Body of pancreas (tissue), 4 donors: ENCODE measurements around the gene MREG.

Source experiments
- POLR2A ChIP-seq, 3 donors: fragments of 450-650 bp; IDR thresholded peaks; one replicate each; pipeline ENCODE4 v1.6.1; 2016; ENCODE audit warnings: antibody characterized with exemption in 3 of 3, mild to moderate bottlenecking in 2 of 3
- TF ChIP-seq, protein P1 (sequence below), 7 experiments: fragments of 450-650 bp in 4 of 7; fragments of 200-600 bp in 3 of 7; sonication (generic) in 3 of 7; IDR thresholded peaks; one replicate each; pipeline ENCODE4 v1.5.1; 2016 to 2019; ENCODE audit warnings: antibody characterized with exemption in 7 of 7

DNA sequence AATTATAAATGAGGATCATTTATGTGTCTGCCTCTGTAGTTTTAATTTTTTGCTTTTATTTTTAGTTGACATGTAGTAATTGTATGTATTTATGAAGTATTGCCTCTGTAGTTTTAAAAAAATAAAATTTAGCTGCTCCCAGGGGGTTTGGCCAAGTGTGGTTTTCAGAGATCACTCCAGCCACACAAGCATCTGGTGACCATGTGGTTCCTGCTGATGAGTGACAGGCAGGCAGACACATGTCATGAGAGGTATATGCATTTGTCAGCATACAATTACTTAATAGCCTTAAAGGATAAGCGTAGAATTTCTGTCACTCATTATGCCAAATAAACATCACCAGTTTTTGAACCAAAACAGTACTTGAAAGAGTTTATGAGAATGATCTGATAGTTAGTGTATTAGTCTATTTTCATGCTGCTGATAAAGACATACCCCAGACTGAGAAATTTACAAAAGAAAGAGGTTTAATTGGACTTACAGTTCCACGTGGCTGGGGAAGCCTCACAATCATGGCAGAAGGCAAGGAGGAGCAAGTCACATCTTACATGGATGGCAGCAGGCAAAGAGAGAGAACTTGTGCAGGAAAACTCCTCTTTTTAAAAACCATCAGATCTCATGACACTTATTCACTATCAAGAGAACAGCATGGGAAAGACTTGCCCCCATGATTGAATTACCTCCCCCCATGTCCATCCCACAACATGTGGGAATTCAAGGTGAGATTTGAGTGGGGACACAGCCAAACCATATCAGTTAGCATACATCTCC is 29.6 kb downstream of the MREG start:
- TF ChIP-seq, protein P1, sequence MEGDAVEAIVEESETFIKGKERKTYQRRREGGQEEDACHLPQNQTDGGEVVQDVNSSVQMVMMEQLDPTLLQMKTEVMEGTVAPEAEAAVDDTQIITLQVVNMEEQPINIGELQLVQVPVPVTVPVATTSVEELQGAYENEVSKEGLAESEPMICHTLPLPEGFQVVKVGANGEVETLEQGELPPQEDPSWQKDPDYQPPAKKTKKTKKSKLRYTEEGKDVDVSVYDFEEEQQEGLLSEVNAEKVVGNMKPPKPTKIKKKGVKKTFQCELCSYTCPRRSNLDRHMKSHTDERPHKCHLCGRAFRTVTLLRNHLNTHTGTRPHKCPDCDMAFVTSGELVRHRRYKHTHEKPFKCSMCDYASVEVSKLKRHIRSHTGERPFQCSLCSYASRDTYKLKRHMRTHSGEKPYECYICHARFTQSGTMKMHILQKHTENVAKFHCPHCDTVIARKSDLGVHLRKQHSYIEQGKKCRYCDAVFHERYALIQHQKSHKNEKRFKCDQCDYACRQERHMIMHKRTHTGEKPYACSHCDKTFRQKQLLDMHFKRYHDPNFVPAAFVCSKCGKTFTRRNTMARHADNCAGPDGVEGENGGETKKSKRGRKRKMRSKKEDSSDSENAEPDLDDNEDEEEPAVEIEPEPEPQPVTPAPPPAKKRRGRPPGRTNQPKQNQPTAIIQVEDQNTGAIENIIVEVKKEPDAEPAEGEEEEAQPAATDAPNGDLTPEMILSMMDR (IDR thresholded peaks at IDR 0.05) = no peak
- TF ChIP-seq POLR2A (IDR thresholded peaks at IDR 0.05) = no peak
